ENCODE measurements around the gene IL36G.

Gene IL36G

DNA sequence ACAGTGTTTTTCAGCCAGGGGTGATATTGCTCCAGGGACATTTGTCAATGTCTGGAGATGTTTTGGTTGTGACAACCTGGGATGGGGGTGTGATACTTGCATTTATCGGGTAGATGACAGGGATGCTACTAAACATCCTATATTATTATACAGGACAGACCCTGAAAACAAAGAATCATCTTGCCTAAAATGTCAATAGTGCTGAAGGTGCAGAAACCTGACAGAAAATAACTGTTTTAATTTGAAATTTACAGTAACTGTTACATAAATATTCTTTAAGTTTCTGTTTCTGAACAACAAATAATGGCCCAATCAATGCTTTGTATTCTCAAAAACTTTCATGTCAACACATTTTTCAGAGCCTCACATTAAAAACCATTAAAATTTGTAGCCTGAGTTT is 29.4 kb downstream of the IL36G start:
- Histone ChIP-seq H3K4me1 (ENCODE audit: insufficient read depth, low read length) (no peaks in the 10 kb centered on the region), H3K4me3 (ENCODE audit: low read depth in 1 of 2, low read length in 2 of 2) (no peak overlapping the region), H3K79me2 (ENCODE audit: insufficient read depth, low read length) (no peaks in the 10 kb centered on the region), H3K4me2 (ENCODE audit: insufficient read depth, low read length) (no peak overlapping the region), H3K27ac (ENCODE audit: low read length) (no peak overlapping the region), H3K36me3 (ENCODE audit: insufficient read depth, low read length) (no peaks in the 10 kb centered on the region), H3K27me3 (ENCODE audit: insufficient read depth, low read length, poor library complexity) (peaks cover 12% of the 10 kb centered on the region), H4K20me1 (ENCODE audit: insufficient read depth, low read length) (no peaks in the 10 kb centered on the region), H3K9ac (ENCODE audit: low read depth, low read length) (no peak overlapping the region), H2AFZ (ENCODE audit: low read depth, low read length) (no peak overlapping the region), H3K9me3 (ENCODE audit: insufficient read depth, low read length, severe bottlenecking) (no peaks in the 10 kb centered on the region)
- DNase-seq, result no peak
- ATAC-seq (ENCODE audit: insufficient read depth, low read depth), result no peak
- TF ChIP-seq EZH2 (IDR thresholded peaks at IDR 0.05; ENCODE audit: borderline replicate concordance, low read depth, low read length, severe bottlenecking), result no peak
- TF ChIP-seq, protein P1, sequence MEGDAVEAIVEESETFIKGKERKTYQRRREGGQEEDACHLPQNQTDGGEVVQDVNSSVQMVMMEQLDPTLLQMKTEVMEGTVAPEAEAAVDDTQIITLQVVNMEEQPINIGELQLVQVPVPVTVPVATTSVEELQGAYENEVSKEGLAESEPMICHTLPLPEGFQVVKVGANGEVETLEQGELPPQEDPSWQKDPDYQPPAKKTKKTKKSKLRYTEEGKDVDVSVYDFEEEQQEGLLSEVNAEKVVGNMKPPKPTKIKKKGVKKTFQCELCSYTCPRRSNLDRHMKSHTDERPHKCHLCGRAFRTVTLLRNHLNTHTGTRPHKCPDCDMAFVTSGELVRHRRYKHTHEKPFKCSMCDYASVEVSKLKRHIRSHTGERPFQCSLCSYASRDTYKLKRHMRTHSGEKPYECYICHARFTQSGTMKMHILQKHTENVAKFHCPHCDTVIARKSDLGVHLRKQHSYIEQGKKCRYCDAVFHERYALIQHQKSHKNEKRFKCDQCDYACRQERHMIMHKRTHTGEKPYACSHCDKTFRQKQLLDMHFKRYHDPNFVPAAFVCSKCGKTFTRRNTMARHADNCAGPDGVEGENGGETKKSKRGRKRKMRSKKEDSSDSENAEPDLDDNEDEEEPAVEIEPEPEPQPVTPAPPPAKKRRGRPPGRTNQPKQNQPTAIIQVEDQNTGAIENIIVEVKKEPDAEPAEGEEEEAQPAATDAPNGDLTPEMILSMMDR (IDR thresholded peaks at IDR 0.05; ENCODE audit: borderline replicate concordance, extremely low read depth, low read length, poor library complexity, severe bottlenecking), result no peak

DNA sequence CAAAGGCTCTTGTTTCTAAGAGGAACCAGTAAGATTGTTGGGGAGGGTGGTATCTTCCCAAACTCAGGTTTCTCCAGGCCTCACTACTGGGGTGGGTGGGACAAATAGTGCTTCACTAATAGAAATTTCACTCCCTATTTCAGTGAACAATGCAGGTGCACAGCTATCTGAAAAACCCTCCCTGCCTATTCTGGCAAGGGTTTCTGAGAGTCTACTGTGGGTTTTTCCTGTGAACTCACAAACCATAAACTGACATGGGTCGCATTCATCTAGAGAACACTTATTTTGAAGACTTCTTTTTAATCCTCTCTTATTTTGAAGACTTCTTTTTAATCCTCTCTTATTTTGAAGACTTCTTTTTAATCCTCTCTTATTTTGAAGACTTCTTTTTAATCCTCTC is 31.8 kb downstream of the IL36G start:
- ATAC-seq (ENCODE audit: insufficient read depth, low read depth), result no peak
- no peaks in the 10 kb centered on the region for H4K20me1 ChIP-seq (ENCODE audit: insufficient read depth, low read length)
- TF ChIP-seq, protein P1 (IDR thresholded peaks at IDR 0.05; ENCODE audit: borderline replicate concordance, extremely low read depth, low read length, poor library complexity, severe bottlenecking), result no peak
- no peak for TF ChIP-seq EZH2 (IDR thresholded peaks at IDR 0.05; ENCODE audit: borderline replicate concordance, low read depth, low read length, severe bottlenecking)
- H3K27me3 ChIP-seq (ENCODE audit: insufficient read depth, low read length, poor library complexity), result peaks cover 12% of the 10 kb centered on the region
- H3K4me2 ChIP-seq (ENCODE audit: insufficient read depth, low read length), result no peak overlapping the region
- H3K9me3 ChIP-seq (ENCODE audit: insufficient read depth, low read length, severe bottlenecking), result no peaks in the 10 kb centered on the region
- no peaks in the 10 kb centered on the region for H3K79me2 ChIP-seq (ENCODE audit: insufficient read depth, low read length)
- no peak for DNase-seq
- H3K27ac ChIP-seq (ENCODE audit: low read length), result no peak overlapping the region
- H2AFZ ChIP-seq (ENCODE audit: low read depth, low read length), result no peak overlapping the region
- no peak overlapping the region for H3K9ac ChIP-seq (ENCODE audit: low read depth, low read length)
- no peaks in the 10 kb centered on the region for H3K36me3 ChIP-seq (ENCODE audit: insufficient read depth, low read length)
- no peaks in the 10 kb centered on the region for H3K4me1 ChIP-seq (ENCODE audit: insufficient read depth, low read length)
- no peak overlapping the region for H3K4me3 ChIP-seq (ENCODE audit: low read depth in 1 of 2, low read length in 2 of 2)

DNA sequence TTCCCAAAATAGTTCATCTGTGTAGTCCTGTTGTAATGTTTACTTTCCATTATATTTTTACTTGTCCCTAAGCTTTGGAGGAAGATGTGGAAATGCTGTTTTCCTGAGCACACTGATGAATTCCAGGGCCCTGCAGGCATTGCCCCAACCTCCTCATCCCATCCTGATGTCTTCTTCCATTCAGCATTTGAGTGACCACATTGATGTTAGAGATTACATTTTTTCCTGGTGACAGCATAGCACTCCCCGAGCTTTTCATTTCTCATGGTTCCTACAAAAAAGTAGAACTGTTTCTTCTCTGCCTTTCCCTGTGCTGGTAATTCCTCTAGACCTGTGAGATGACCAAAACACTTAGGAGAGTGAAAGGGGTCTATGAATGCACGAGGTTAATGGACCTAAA is 32.3 kb downstream of the IL36G start:
- H3K27ac ChIP-seq (ENCODE audit: low read length), result no peak overlapping the region
- H3K4me2 ChIP-seq (ENCODE audit: insufficient read depth, low read length), result no peak overlapping the region
- no peaks in the 10 kb centered on the region for H3K36me3 ChIP-seq (ENCODE audit: insufficient read depth, low read length)
- H3K9ac ChIP-seq (ENCODE audit: low read depth, low read length), result no peak overlapping the region
- no peaks in the 10 kb centered on the region for H3K79me2 ChIP-seq (ENCODE audit: insufficient read depth, low read length)
- H3K9me3 ChIP-seq (ENCODE audit: insufficient read depth, low read length, severe bottlenecking), result no peaks in the 10 kb centered on the region
- ATAC-seq (ENCODE audit: insufficient read depth, low read depth) (no peak), DNase-seq (no peak)
- no peak for TF ChIP-seq EZH2 (IDR thresholded peaks at IDR 0.05; ENCODE audit: borderline replicate concordance, low read depth, low read length, severe bottlenecking)
- TF ChIP-seq, protein P1 (IDR thresholded peaks at IDR 0.05; ENCODE audit: borderline replicate concordance, extremely low read depth, low read length, poor library complexity, severe bottlenecking), result no peak
- H3K4me3 ChIP-seq (ENCODE audit: low read depth in 1 of 2, low read length in 2 of 2), result no peak overlapping the region
- peaks cover 12% of the 10 kb centered on the region for H3K27me3 ChIP-seq (ENCODE audit: insufficient read depth, low read length, poor library complexity)
- no peaks in the 10 kb centered on the region for H4K20me1 ChIP-seq (ENCODE audit: insufficient read depth, low read length)
- no peaks in the 10 kb centered on the region for H3K4me1 ChIP-seq (ENCODE audit: insufficient read depth, low read length)
- H2AFZ ChIP-seq (ENCODE audit: low read depth, low read length), result no peak overlapping the region

DNA sequence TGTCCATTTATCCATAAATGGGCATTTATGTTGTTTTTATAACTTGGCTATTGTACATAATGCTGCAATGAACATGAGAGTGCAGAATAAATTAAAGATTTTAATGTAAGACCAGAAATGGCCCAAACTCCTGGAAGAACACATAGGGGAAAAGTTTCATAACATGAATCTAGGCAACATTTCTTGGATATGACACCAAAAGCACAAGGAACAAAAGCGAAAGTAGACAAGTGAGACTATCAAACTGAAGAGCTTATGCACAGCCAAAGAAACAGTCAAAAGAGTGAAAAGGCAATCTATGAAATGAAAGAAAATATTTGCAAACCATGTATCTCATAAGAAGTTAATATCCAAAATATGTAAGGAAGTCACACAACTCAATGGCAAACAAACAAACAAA is 33.3 kb downstream of the IL36G start:
- Histone ChIP-seq H3K4me2 (ENCODE audit: insufficient read depth, low read length) (no peak overlapping the region), H3K27ac (ENCODE audit: low read length) (no peak overlapping the region), H3K4me3 (ENCODE audit: low read depth in 1 of 2, low read length in 2 of 2) (no peak overlapping the region), H2AFZ (ENCODE audit: low read depth, low read length) (no peak overlapping the region), H3K9me3 (ENCODE audit: insufficient read depth, low read length, severe bottlenecking) (no peaks in the 10 kb centered on the region), H3K36me3 (ENCODE audit: insufficient read depth, low read length) (no peaks in the 10 kb centered on the region), H3K27me3 (ENCODE audit: insufficient read depth, low read length, poor library complexity) (peaks cover 12% of the 10 kb centered on the region), H3K9ac (ENCODE audit: low read depth, low read length) (no peak overlapping the region), H4K20me1 (ENCODE audit: insufficient read depth, low read length) (no peaks in the 10 kb centered on the region), H3K4me1 (ENCODE audit: insufficient read depth, low read length) (no peaks in the 10 kb centered on the region), H3K79me2 (ENCODE audit: insufficient read depth, low read length) (no peaks in the 10 kb centered on the region)
- DNase-seq (no peak), ATAC-seq (ENCODE audit: insufficient read depth, low read depth) (no peak)
- no peak for TF ChIP-seq EZH2 (IDR thresholded peaks at IDR 0.05; ENCODE audit: borderline replicate concordance, low read depth, low read length, severe bottlenecking)
- TF ChIP-seq, protein P1 (IDR thresholded peaks at IDR 0.05; ENCODE audit: borderline replicate concordance, extremely low read depth, low read length, poor library complexity, severe bottlenecking), result no peak

Data from DND-41 (cell line).